GM21619 (cell line): Measurements from ENCODE around the gene SH3BGRL3.
A peak's percentile ranks its signal among the peaks of the same experiment; 100 is the strongest.
"Not testable (repeated sequence)": the region's sequence is repeated elsewhere in the genome, so short reads cannot be mapped to it uniquely, and the experiment has no call there.

ENCODE experiments used
- ATAC-seq: cut with Tn5 transposase; IDR thresholded peaks from one replicate; pipeline ENCODE4 v1.9.1; 2021; ENCODE audit not compliant: unreplicated experiment

Gene SH3BGRL3

GRCh38 chr1:26315874-26316850 lies 36.3 kb downstream of the SH3BGRL3 start:
- no peak for ATAC-seq

- no peak for ATAC-seq
These were observed 37.3 kb downstream of the SH3BGRL3 start for GRCh38 chr1:26317146-26317545.

- ATAC-seq, result peak; percentile 32
These were observed 37.9 kb downstream of the SH3BGRL3 start, which contains the start of gene CD52 for GRCh38 chr1:26317612-26318337. Gene CD52 (plus strand): TSS chr1:26317958. CDS start chr1:26318018, 60 bp downstream.

GRCh38 chr1:26318338-26319064 lies 38.6 kb downstream of the SH3BGRL3 start:
- no peak for ATAC-seq

- no peak for ATAC-seq
These were observed 41.0 kb downstream of the SH3BGRL3 start for GRCh38 chr1:26320896-26321295.

GRCh38 chr1:26321315-26322041 lies 41.6 kb downstream of the SH3BGRL3 start:
- peak; percentile 38 for ATAC-seq

- no peak for ATAC-seq
These were observed 42.1 kb downstream of the SH3BGRL3 start for GRCh38 chr1:26322042-26322331.

- ATAC-seq, result no peak
These were observed 43.5 kb downstream of the SH3BGRL3 start for GRCh38 chr1:26323382-26323781.

- ATAC-seq, result no peak
These were observed 44.7 kb downstream of the SH3BGRL3 start for GRCh38 chr1:26324550-26324949.

- no peak for ATAC-seq
These were observed 48.1 kb downstream of the SH3BGRL3 start for GRCh38 chr1:26327956-26328362.

- no peak for ATAC-seq
These were observed 48.7 kb downstream of the SH3BGRL3 start for GRCh38 chr1:26328597-26328996.

GRCh38 chr1:26329380-26329779 lies 49.5 kb downstream of the SH3BGRL3 start:
- not testable (repeated sequence) for ATAC-seq

GRCh38 chr1:26330276-26330675 lies 50.4 kb downstream of the SH3BGRL3 start:
- no peak for ATAC-seq
